Gastroesophageal sphincter (tissue), 4 donors: ENCODE data around the gene IQGAP3. TPM values are rescaled to one million over a fixed set of nuclear protein-coding genes. Genes with fewer than 3 reads are reported as not detected.

Experiments
- ATAC-seq: fragments of 150-250 bp; one replicate; pipeline ENCODE4 v1.9.1; 2016; ENCODE audit warnings: mild to moderate bottlenecking, moderate library complexity
- H3K27ac ChIP-seq, 4 donors: fragments of 200-600 bp; sonication (generic) in 3 of 4; 1 replicate in 3 of 4; 2 replicates in 1 of 4; pipeline ENCODE4 v1.5.1; 2016 to 2019
- H3K27me3 ChIP-seq: fragments of 200-600 bp; sonication (generic); one replicate; pipeline ENCODE4 v1.5.1; 2019
- H3K36me3 ChIP-seq, 2 donors: fragments of 200-600 bp; sonication (generic); one replicate each; pipeline ENCODE4 v1.5.1; 2019; ENCODE audit warnings: control low read depth in 1 of 2
- H3K4me1 ChIP-seq, 3 donors: fragments of 200-600 bp; sonication (generic); 1 replicate in 2 of 3; 2 replicates in 1 of 3; pipeline ENCODE4 v1.5.1; 2016 to 2019; ENCODE audit warnings: control low read depth in 2 of 3
- H3K4me3 ChIP-seq, 2 donors: fragments of 200-600 bp; sonication (generic); one replicate each; pipeline ENCODE4 v1.5.1; 2019; ENCODE audit warnings: mild to moderate bottlenecking in 1 of 2, moderate library complexity in 1 of 2
- H3K9me3 ChIP-seq, 3 donors: fragments of 200-600 bp; sonication (generic); one replicate each; pipeline ENCODE4 v1.5.1; 2017 to 2019; ENCODE audit warnings: control low read depth in 2 of 3
- EP300 ChIP-seq: sonication (generic); formaldehyde crosslinking; IDR thresholded peaks from one replicate; pipeline ENCODE4 v1.6.1; 2017; ENCODE audit warnings: antibody characterized with exemption, mild to moderate bottlenecking
- POLR2A ChIP-seq, 2 donors: fragments of 450-650 bp; IDR thresholded peaks; one replicate each; pipeline ENCODE4 v1.6.1; 2017; ENCODE audit warnings: antibody characterized with exemption in 2 of 2, mild to moderate bottlenecking in 2 of 2, moderate library complexity in 1 of 2
- POLR2AphosphoS5 ChIP-seq: sonication (generic); formaldehyde crosslinking; IDR thresholded peaks from one replicate; pipeline ENCODE4 v1.6.1; 2017; ENCODE audit warnings: antibody characterized with exemption
- WGBS, 2 donors: methylation state at CpG; one replicate each; pipeline ENCODE4 v1.1.5; 2018; ENCODE audit warnings: low coverage in 1 of 2; 5-methylcytosine and 5-hydroxymethylcytosine counted together
- total RNA-seq, 4 donors: library from RNA; depleted of rRNA; stranded (reverse); fragments of >200 nt; gene quantifications; one replicate each; pipeline ENCODE4 v1.1.0, GENCODE V29; 2016
- TF ChIP-seq, protein P1 (sequence below), 4 experiments: fragments of 200-600 bp in 2 of 4; fragments of 450-650 bp in 2 of 4; sonication (generic) in 1 of 4; IDR thresholded peaks; one replicate each; pipeline ENCODE4 v1.5.1; 2017 to 2019; ENCODE audit warnings: antibody characterized with exemption in 4 of 4, mild to moderate bottlenecking in 2 of 4, moderate library complexity in 2 of 4

The IQGAP3 gene
- total RNA-seq, 4 donors from 2014 or later, result 0.27 to 0.58 (median 0.42) TPM; not detected in 1

DNA sequence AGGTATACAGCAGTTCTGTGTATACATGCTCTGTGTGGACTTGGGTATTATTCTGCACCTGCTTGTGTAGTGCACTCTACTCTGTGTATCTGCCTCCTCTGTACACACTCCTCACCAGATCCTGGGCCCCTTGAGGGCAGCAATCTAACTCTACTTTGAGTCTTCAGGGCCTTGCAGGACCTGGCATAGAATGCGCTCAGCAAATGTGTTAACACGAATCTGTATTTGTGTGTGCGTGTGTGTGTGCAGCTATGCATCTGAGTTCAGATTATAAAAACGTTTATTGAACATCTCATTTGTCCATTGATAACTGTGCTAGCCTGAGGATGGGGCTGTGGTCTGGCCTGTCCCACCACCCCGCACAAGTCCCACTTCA is 67.9 kb downstream of the IQGAP3 start:
- ATAC-seq, result no peak
- H3K27ac ChIP-seq, result peak overlapping the region; percentile 99 to 100 (median 99)
- H3K4me3 ChIP-seq, result peak overlapping the region; percentile 12 to 32
- no peaks in the 10 kb centered on the region for H3K36me3 ChIP-seq
- H3K9me3 ChIP-seq, result no peaks in the 10 kb centered on the region
- H3K27me3 ChIP-seq, result no peaks in the 10 kb centered on the region
- 18 to 21% methylated on average over 4 to 5 of the region's 5 CpGs for WGBS, 2 donors
- TF ChIP-seq, protein P1, sequence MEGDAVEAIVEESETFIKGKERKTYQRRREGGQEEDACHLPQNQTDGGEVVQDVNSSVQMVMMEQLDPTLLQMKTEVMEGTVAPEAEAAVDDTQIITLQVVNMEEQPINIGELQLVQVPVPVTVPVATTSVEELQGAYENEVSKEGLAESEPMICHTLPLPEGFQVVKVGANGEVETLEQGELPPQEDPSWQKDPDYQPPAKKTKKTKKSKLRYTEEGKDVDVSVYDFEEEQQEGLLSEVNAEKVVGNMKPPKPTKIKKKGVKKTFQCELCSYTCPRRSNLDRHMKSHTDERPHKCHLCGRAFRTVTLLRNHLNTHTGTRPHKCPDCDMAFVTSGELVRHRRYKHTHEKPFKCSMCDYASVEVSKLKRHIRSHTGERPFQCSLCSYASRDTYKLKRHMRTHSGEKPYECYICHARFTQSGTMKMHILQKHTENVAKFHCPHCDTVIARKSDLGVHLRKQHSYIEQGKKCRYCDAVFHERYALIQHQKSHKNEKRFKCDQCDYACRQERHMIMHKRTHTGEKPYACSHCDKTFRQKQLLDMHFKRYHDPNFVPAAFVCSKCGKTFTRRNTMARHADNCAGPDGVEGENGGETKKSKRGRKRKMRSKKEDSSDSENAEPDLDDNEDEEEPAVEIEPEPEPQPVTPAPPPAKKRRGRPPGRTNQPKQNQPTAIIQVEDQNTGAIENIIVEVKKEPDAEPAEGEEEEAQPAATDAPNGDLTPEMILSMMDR (IDR thresholded peaks at IDR 0.05), result no peak
- TF ChIP-seq POLR2A (IDR thresholded peaks at IDR 0.05), result no peak
- TF ChIP-seq EP300, result no peak
- TF ChIP-seq POLR2AphosphoS5, result no peak
- peaks cover 38 to 77% (median 51%) of the 10 kb centered on the region in 3 donors for H3K4me1 ChIP-seq

DNA sequence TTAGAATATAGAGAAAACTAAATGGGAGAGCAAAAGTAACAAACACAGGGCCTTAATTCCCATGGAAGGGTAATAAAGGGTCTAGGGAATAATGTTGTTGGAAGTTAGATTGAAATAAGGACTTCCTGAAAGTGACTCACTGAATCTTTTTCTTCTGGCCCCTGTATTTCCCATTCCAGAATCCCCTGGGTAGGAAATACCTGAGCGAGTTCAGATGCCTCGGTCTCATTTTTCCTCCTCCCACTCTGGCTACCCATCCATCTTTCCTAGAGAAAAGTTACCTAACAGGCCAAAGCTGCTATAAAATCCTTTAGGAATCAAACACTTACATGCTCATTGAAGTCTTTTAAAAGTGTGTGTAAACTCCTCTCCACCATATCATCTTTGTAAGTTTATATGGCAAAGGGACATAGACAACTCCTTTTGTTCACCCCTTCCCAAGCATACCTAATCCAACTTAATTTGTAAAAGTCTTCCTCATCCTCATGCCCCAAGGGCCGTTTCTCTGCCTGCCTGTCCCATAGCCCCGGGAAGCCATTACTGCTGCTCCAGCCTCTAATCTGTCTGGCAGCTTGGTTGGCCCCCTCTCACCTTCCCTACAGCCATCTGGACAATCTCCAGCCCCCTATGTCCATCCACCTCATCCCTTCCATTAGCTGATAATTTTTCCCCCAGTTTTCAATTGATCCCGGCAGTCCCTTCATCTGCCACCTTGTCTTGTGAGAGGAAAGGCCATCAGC is 68.5 kb downstream of the IQGAP3 start:
- 40 to 41% methylated on average over 5 of the region's 5 CpGs for WGBS, 2 donors
- H3K4me3 ChIP-seq, result no peak overlapping the region
- TF ChIP-seq POLR2AphosphoS5, result no peak
- TF ChIP-seq, protein P1 (IDR thresholded peaks at IDR 0.05), result no peak

DNA sequence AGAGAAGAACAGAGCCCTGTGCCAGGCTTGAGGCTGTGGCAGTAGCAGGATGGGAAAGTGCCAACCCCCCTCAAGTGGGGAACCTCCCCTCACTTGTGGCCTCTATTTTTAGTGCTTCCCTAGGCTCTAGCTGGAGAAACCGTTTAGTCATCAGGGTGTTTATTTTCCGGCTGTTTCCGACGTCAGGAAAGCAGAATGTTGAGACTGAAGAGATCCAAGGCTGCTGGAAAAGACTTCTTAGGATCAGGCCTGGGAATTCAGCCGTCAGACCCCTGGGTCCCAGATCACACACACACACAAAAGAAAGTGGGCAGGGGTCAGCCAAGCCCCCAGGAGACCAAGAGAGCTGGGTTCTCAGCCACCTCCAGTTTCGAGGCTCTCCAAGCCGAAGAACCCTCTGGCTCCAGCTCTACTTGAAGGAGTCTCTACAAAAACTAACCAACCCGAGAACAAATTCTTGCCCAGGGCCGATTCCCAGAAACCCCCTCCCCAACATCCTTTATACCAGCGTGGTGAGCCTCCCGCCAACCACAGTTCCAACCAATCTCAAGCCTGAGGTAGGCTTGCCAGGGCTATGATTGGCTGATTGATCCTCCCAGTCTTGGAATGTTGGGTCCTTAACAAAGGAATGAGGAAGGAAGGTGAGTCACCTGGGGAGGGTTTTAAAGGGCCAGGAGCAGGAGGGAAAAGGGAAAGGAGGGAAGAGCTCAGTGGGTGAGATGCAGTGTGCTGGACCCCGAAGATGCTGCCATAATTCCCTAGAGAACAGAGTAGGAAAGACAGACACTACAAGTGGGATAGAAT is 69.3 kb downstream of the IQGAP3 start:
- Histone ChIP-seq H3K36me3 (no peaks in the 10 kb centered on the region), H3K27me3 (no peaks in the 10 kb centered on the region), H3K4me1 (peaks cover 28 to 77% (median 46%) of the 10 kb centered on the region in 3 donors), H3K9me3 (no peaks in the 10 kb centered on the region), H3K4me3 (peak overlapping the region; percentile 9 to 34), H3K27ac (peak overlapping the region; percentile 99 to 100 (median 99))
- TF ChIP-seq EP300, result peak; percentile 79
- TF ChIP-seq, protein P1 (IDR thresholded peaks at IDR 0.05), result no peak
- peak; percentile 64 to 66 for TF ChIP-seq POLR2A (IDR thresholded peaks at IDR 0.05)
- TF ChIP-seq POLR2AphosphoS5, result peak; percentile 98
- ATAC-seq, result peak; percentile 33
- WGBS, 2 donors, result 0 to 8% methylated on average over 3 to 4 of the region's 12 CpGs

More for the DNA sequence above, 68.5 kb downstream of the IQGAP3 start:
- H3K27me3 ChIP-seq, result no peaks in the 10 kb centered on the region
- no peak for ATAC-seq
- peaks cover 33 to 77% (median 45%) of the 10 kb centered on the region in 3 donors for H3K4me1 ChIP-seq
- peak overlapping the region; percentile 99 to 100 (median 99) for H3K27ac ChIP-seq
- no peaks in the 10 kb centered on the region for H3K9me3 ChIP-seq
- H3K36me3 ChIP-seq, result no peaks in the 10 kb centered on the region

DNA sequence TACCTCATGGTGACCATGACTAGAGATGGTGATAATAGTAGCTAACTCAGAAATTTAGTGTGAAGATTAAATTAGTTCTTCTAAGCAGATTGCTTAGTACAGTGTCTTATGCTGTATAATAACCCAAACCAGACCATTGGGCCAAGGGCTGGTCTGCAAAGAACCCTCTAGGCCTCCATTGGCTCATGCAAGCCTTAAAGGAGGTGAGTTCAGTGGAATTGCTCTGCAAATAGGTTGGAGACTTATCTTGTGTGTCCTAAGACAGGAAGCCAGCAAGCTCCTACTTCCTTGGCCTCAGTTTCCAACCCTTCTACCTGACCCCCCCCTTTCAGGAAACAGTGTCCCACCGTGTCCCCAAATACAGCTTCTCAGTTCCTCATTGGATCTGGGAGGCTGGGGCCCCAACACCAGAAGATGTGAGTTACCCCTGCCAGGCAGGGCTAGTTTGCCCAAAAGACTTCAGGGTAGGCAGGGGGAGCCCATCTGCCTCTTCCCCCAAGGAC is 69.9 kb downstream of the IQGAP3 start:
- ATAC-seq, result no peak
- Histone ChIP-seq H3K9me3 (no peaks in the 10 kb centered on the region), H3K4me1 (peaks cover 24 to 77% (median 49%) of the 10 kb centered on the region in 3 donors), H3K27ac (peak overlapping the region; percentile 99 to 100 (median 99)), H3K27me3 (no peaks in the 10 kb centered on the region), H3K36me3 (no peaks in the 10 kb centered on the region), H3K4me3 (peak overlapping the region in 1 of 2 donors; percentile 34)
- TF ChIP-seq, protein P1 (IDR thresholded peaks at IDR 0.05), result peak in 1 of 4 experiments; percentile 23
- no peak for TF ChIP-seq POLR2AphosphoS5
- 0% methylated on average over 1 of the region's 1 CpG; no CpG with 5 or more reads in 1 of the 2 donors for WGBS, 2 donors
